HepG2 (cell line): ENCODE results near the gene COL26A1.

ENCODE experiments used
- EZH2 ChIP-seq: conservative IDR thresholded peaks from 2 replicates; pipeline ENCODE4 v1.6.1; 2012; ENCODE audit warnings: mild to moderate bottlenecking, low read depth, low read length, moderate library complexity
- ZBTB20 ChIP-seq: sonication (generic); formaldehyde crosslinking; IDR thresholded peaks from 2 replicates; pipeline ENCODE4 v1.8.1; 2023; ENCODE audit warnings: missing genetic modification reagents, low read depth, mild to moderate bottlenecking, borderline replicate concordance
- TF ChIP-seq, protein P1 (sequence below): sonication (generic); formaldehyde crosslinking; IDR thresholded peaks from 2 replicates; pipeline ENCODE4 v1.5.0; 2020; ENCODE audit warnings: mild to moderate bottlenecking, missing genetic modification reagents, moderate library complexity
- TF ChIP-seq, protein P2 (sequence below): sonication (generic); formaldehyde crosslinking; IDR thresholded peaks from 2 replicates; pipeline ENCODE4 v1.8.0; 2022; ENCODE audit warnings: low read depth, missing genetic modification reagents

- TF ChIP-seq ZBTB20 (CRISPR knock-in tag) (no peak), EZH2 (no peak)
- TF ChIP-seq, protein P1, sequence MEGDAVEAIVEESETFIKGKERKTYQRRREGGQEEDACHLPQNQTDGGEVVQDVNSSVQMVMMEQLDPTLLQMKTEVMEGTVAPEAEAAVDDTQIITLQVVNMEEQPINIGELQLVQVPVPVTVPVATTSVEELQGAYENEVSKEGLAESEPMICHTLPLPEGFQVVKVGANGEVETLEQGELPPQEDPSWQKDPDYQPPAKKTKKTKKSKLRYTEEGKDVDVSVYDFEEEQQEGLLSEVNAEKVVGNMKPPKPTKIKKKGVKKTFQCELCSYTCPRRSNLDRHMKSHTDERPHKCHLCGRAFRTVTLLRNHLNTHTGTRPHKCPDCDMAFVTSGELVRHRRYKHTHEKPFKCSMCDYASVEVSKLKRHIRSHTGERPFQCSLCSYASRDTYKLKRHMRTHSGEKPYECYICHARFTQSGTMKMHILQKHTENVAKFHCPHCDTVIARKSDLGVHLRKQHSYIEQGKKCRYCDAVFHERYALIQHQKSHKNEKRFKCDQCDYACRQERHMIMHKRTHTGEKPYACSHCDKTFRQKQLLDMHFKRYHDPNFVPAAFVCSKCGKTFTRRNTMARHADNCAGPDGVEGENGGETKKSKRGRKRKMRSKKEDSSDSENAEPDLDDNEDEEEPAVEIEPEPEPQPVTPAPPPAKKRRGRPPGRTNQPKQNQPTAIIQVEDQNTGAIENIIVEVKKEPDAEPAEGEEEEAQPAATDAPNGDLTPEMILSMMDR (CRISPR knock-in tag), result no peak
- TF ChIP-seq, protein P2, sequence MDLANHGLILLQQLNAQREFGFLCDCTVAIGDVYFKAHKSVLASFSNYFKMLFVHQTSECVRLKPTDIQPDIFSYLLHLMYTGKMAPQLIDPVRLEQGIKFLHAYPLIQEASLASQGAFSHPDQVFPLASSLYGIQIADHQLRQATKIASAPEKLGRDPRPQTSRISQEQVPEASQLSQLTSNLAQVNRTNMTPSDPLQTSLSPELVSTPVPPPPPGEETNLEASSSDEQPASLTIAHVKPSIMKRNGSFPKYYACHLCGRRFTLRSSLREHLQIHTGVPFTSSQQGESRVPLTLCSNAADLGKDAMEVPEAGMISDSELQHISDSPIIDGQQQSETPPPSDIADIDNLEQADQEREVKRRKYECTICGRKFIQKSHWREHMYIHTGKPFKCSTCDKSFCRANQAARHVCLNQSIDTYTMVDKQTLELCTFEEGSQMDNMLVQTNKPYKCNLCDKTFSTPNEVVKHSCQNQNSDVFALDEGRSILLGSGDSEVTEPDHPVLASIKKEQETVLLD (CRISPR knock-in tag), result no peak
Observed at GRCh38 chr7:101598986-101599771, 236.5 kb downstream of the COL26A1 start.
